UCSD-AML1 (cell line): ENCODE data around the gene RALGDS.
"Not testable (repeated sequence)": the region's sequence is repeated elsewhere in the genome, so short reads cannot be mapped to it uniquely, and the experiment has no call there.

Source experiments
- DNase-seq: peaks from one replicate; lab custom pipeline; 2025; ENCODE audit not compliant: unreplicated experiment; lab: John Stamatoyannopoulos, UW

The RALGDS gene

GRCh38 chr9:133070985-133071384, 50.1 kb downstream of the RALGDS start:
- not testable (repeated sequence) for DNase-seq

GRCh38 chr9:133070500-133070961, 50.5 kb downstream of the RALGDS start:
- DNase-seq = not testable (repeated sequence)

DNA sequence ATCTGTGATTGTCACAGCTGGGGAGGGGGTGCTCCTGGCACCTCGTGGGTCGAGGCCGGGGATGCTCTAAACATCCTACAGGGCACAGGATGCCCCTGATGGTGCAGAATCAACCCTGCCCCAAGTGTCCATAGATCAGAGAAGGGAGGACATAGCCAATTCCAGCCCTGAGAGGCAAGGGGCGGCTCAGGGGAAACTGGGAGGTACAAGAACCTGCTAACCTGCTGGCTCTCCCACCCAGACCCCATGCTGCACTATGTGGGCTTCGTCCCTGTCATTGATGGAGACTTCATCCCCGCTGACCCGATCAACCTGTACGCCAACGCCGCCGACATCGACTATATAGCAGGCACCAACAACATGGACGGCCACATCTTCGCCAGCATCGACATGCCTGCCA, 52.6 kb downstream of the RALGDS start:
- not testable (repeated sequence) for DNase-seq

GRCh38 chr9:133067813-133068212, 53.2 kb downstream of the RALGDS start:
- DNase-seq = no peak

- DNase-seq = no peak
Measured at GRCh38 chr9:133067006-133067405, 54.0 kb downstream of the RALGDS start.

- DNase-seq = no peak
Measured at GRCh38 chr9:133066181-133066983, 54.7 kb downstream of the RALGDS start.

DNA sequence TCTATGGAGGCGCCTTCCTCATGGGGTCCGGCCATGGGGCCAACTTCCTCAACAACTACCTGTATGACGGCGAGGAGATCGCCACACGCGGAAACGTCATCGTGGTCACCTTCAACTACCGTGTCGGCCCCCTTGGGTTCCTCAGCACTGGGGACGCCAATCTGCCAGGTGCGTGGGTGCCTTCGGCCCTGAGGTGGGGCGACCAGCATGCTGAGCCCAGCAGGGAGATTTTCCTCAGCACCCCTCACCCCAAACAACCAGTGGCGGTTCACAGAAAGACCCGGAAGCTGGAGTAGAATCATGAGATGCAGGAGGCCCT, 56.0 kb downstream of the RALGDS start:
- DNase-seq = no peak

GRCh38 chr9:133064241-133065069, 56.6 kb downstream of the RALGDS start:
- DNase-seq = no peak

DNA sequence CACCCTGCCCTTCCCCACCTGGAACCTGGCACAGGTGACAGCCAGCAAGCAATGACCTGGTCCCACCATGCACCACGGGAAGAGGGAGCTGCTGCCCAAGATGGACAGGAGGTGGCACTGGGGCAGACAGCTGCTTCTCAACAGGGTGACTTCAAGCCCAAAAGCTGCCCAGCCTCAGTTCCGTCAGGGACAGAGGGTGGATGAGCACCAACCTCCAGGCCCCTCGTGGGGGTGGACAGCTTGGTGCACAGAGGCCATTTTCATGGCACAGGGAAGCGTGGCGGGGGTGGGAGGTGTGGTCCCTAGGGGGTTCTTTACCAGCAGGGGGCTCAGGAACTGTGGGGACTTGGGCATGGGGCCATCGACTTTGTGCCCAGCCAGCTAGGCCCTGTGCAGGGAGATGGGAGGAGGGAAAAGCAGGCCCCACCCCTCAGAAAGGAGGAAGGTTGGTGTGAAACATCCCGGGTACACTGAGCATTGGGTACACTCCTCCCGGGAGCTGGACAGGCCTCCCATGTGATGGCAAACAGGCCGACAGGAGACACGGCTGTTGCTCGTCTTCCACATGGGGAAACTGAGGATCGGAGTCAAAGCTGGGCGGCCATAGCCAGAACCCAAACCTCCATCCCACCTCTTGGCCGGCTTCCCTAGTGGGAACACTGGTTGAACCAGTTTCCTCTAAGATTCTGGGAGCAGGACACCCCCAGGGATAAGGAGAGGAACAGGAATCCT, 57.4 kb downstream of the RALGDS start:
- DNase-seq = no peak

DNA sequence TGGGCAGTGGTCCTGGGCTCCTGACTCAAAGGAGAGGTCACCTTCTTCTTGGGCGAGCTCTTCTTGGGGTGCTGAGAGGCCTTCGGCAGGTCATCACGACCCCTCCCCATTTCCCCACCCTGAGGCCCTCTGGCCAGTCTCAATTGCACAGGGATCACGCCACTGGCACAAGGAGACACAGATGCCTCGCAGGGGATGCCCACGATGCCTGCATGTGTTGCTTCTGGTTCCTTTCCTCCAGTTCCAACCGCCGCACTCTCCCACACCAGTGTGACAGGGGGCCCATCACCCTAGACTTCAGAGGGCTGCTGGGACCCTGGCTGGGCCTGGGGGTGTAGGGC, 57.9 kb downstream of the RALGDS start:
- no peak for DNase-seq

DNA sequence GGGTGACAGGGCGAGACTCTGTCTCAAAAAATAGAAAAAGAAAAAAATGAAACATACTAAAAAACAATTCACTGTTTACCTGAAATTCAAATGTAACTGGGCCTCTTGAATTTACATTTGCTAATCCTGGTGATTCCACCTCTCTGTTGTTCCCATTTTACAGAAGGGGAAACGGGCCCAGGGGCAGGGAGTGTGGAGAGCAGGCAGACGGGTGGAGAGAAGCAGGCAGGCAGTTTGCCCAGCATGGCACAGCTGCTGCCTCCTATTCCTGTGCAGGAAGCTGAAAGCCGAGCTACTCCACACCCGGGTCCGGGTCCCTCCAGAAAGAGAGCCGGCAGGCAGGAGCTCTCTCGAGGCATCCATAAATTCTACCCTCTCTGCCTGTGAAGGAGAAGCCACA, 58.5 kb downstream of the RALGDS start:
- DNase-seq = peak; percentile 26

DNA sequence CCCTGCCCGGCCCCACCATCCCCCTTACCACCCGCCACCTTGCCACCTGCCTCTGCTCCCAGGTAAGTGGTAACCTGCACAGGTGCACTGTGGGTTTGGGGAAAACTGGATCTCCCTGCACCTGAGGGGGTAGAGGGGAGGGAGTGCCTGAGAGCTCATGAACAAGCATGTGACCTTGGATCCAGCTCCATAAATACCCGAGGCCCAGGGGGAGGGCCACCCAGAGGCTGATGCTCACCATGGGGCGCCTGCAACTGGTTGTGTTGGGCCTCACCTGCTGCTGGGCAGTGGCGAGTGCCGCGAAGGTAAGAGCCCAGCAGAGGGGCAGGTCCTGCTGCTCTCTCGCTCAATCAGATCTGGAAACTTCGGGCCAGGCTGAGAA, 59.3 kb downstream of the RALGDS start, which contains the start of gene CEL:
CEL (plus strand) TSS at position 218 of the 382 bp plus-strand sequence; CDS start at position 240, 22 bp downstream.
- DNase-seq = not testable (repeated sequence)

- peak; percentile 54 for DNase-seq
Measured at GRCh38 chr9:133061019-133061763, 59.8 kb downstream of the RALGDS start.

DNA sequence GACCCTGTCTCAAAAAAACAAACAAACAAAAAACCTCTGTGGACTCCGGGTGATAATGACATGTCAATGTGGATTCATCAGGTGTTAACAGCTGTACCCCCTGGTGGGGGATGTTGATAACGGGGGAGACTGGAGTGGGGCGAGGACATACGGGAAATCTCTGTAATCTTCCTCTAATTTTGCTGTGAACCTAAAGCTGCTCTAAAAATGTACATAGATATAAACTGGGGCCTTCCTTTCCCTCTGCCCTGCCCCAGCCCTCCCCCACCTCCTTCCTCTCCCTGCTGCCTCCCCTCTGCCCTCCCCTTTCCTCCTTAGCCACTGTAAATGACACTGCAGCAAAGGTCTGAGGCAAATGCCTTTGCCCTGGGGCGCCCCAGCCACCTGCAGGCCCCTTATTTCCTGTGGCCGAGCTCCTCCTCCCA, 60.6 kb downstream of the RALGDS start:
- peak; percentile 62 for DNase-seq

GRCh38 chr9:133059623-133060022, 61.4 kb downstream of the RALGDS start:
- peak; percentile 47 for DNase-seq

DNA sequence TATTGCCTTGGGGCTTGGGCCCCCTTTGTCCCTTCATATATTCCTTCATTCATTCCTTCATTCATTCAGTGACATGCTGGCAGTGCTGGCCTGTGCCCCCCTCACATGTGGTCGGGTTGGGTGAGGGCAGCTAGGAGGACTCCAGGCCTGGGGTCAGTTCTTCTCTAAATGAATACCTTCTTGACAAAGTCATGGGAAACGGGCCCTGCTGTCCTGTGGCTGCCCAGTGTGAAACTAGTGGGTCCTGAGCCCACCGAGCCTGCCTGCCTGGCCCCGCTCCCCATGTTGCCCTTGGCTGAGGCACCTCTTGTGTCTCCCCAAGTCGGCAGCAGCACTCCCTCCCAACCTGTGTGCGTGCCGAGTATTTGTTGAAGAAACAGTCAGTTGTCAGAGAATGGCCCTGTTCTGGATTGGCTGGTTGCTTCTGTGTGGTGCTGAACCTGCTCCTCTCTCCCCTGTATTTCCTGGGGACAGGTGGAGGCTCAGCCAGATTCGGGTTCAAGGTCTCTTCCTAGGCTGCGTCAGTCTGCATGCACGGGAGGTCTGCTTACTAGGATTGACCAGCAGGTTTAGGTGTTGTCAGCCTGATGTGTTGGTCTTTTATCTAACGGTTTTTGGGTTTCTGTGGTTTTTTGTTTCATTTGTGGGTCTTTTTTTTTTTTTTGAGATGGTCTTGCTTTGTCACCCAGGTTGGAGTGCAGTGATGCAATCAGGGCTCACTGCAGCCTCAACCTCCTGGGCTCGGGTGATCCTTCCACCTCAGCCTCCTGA, 62.3 kb downstream of the RALGDS start:
- no peak for DNase-seq

DNA sequence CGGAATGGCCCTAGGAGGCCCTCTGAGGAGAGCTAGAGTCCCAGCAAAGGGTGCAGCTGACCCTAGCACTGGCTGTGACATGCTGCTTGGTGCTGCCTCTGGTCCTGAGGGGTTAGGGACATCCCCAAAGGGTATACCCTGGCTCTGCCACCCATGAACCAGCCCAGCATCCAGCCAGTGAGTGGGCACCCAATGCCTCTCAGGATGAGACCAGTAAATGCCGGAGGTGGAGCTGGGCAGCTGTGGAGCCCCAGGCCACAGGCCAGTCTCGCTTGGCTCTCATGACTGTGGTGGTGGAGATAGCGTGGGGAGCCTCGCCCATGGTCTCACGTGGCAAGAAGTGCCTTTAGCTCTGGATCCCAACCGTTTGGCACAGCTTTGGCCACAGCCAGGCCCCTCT, 63.0 kb downstream of the RALGDS start:
- DNase-seq = no peak

DNA sequence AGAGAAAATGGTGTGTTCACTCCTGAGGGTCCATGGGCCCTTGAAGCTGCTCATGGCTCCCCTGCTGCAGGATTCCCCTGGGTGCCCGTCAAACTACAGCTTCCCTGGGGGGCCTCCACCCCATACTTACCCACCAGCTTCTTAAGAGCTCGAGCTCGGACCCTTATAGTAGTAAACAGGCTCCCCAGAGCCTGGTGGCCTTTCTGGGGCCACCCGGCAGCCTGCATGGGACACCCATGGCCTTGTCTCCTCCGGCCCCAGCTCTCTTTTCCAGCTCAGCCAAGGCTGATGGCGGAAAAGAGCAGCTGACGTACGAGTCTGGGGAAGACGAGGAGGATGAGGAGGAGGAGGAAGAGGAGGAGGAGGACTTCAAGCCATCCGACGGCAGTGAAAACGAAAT, 63.5 kb downstream of the RALGDS start:
- no peak for DNase-seq

GRCh38 chr9:133057006-133057405, 64.0 kb downstream of the RALGDS start:
- DNase-seq = no peak

- no peak for DNase-seq
Measured at GRCh38 chr9:133056533-133056932, 64.5 kb downstream of the RALGDS start.
